ENCODE measurements around the gene GCSAM. TPM values are rescaled to one million over a fixed set of nuclear protein-coding genes. Genes with fewer than 3 reads are reported as not detected.

The GCSAM gene
- total RNA-seq, 2 donors from 2014 or later = 17.8 to 26.5 TPM

GRCh38 chr3:112136959-112137693, 4.1 kb upstream of the GCSAM start:
- Mint-ChIP-seq H3K9me3 (no peaks in the 10 kb centered on the region), H3K4me3 (peak overlapping the region in 1 of 2 donors; percentile 7), H3K27me3 (ENCODE audit: low read depth) (no peaks in the 10 kb centered on the region), H3K36me3 (ENCODE audit: insufficient read depth in 2 of 2) (peaks cover 0 to 2% of the 10 kb centered on the region in 2 donors), H3K4me1 (ENCODE audit: low read depth) (peaks cover 66% of the 10 kb centered on the region), H3K27ac (no peak overlapping the region)
- DNase-seq = peak in 1 of 2 donors; percentile 31
- no peak for ATAC-seq (replicated peaks in 1 of 2)

- Mint-ChIP-seq H3K36me3 (ENCODE audit: insufficient read depth in 2 of 2) (peaks cover 2% of the 10 kb centered on the region in 2 donors), H3K27me3 (ENCODE audit: low read depth) (no peaks in the 10 kb centered on the region), H3K4me1 (ENCODE audit: low read depth) (peaks cover 73% of the 10 kb centered on the region), H3K27ac (peak overlapping the region; percentile 54), H3K4me3 (peak overlapping the region; percentile 35 to 40), H3K9me3 (no peaks in the 10 kb centered on the region)
- ATAC-seq (replicated peaks in 1 of 2) (no peak), DNase-seq (no peak)
These were observed 3.0 kb upstream of the GCSAM start for GRCh38 chr3:112136046-112136445.

- Mint-ChIP-seq H3K27me3 (ENCODE audit: low read depth) (no peaks in the 10 kb centered on the region), H3K27ac (peak overlapping the region; percentile 81), H3K4me3 (peak overlapping the region; percentile 93 to 96), H3K4me1 (ENCODE audit: low read depth) (peaks cover 78% of the 10 kb centered on the region), H3K9me3 (no peaks in the 10 kb centered on the region), H3K36me3 (ENCODE audit: insufficient read depth in 2 of 2) (peaks cover 2 to 6% of the 10 kb centered on the region in 2 donors)
- ATAC-seq (replicated peaks in 1 of 2) (peak; percentile 18 to 20), DNase-seq (no peak)
These were observed 1.5 kb upstream of the GCSAM start for GRCh38 chr3:112134335-112135124.

- Mint-ChIP-seq H3K4me3 (peak overlapping the region; percentile 93 to 96), H3K9me3 (no peaks in the 10 kb centered on the region), H3K36me3 (ENCODE audit: insufficient read depth in 2 of 2) (peaks cover 4 to 6% of the 10 kb centered on the region in 2 donors), H3K4me1 (ENCODE audit: low read depth) (peaks cover 85% of the 10 kb centered on the region), H3K27me3 (ENCODE audit: low read depth) (no peaks in the 10 kb centered on the region), H3K27ac (peak overlapping the region; percentile 88)
- no peak for DNase-seq
- no peak for ATAC-seq (replicated peaks in 1 of 2)
These were observed 732 bp upstream of the GCSAM start for GRCh38 chr3:112133626-112134334.

- H3K9me3 Mint-ChIP-seq = no peaks in the 10 kb centered on the region
- H3K4me3 Mint-ChIP-seq = peak overlapping the region; percentile 93 to 96
- peaks cover 96% of the 10 kb centered on the region for H3K4me1 Mint-ChIP-seq (ENCODE audit: low read depth)
- no peak for DNase-seq
- H3K27me3 Mint-ChIP-seq (ENCODE audit: low read depth) = no peaks in the 10 kb centered on the region
- no peak for ATAC-seq (replicated peaks in 1 of 2)
- H3K27ac Mint-ChIP-seq = peak overlapping the region; percentile 88
- H3K36me3 Mint-ChIP-seq (ENCODE audit: insufficient read depth in 2 of 2) = peaks cover 4 to 6% of the 10 kb centered on the region in 2 donors
These were observed 494 bp downstream of the GCSAM start for GRCh38 chr3:112132554-112132953.

- H3K4me3 Mint-ChIP-seq = peak overlapping the region; percentile 93 to 96
- peaks cover 96% of the 10 kb centered on the region for H3K4me1 Mint-ChIP-seq (ENCODE audit: low read depth)
- H3K27ac Mint-ChIP-seq = peak overlapping the region; percentile 61
- no peaks in the 10 kb centered on the region for H3K9me3 Mint-ChIP-seq
- ATAC-seq (replicated peaks in 1 of 2) = no peak
- H3K36me3 Mint-ChIP-seq (ENCODE audit: insufficient read depth in 2 of 2) = peaks cover 4 to 6% of the 10 kb centered on the region in 2 donors
- no peak for DNase-seq
- no peaks in the 10 kb centered on the region for H3K27me3 Mint-ChIP-seq (ENCODE audit: low read depth)
These were observed 960 bp downstream of the GCSAM start for GRCh38 chr3:112132088-112132487.

GRCh38 chr3:112131111-112131510, 1.9 kb downstream of the GCSAM start:
- Mint-ChIP-seq H3K27me3 (ENCODE audit: low read depth) (no peaks in the 10 kb centered on the region), H3K36me3 (ENCODE audit: insufficient read depth in 2 of 2) (peaks cover 4 to 6% of the 10 kb centered on the region in 2 donors), H3K4me1 (ENCODE audit: low read depth) (peaks cover 96% of the 10 kb centered on the region), H3K9me3 (no peaks in the 10 kb centered on the region), H3K4me3 (peak overlapping the region; percentile 62 to 80), H3K27ac (peak overlapping the region; percentile 40)
- DNase-seq (no peak), ATAC-seq (replicated peaks in 1 of 2) (no peak)

GRCh38 chr3:112130638-112130993, 2.4 kb downstream of the GCSAM start:
- peaks cover 96% of the 10 kb centered on the region for H3K4me1 Mint-ChIP-seq (ENCODE audit: low read depth)
- peak overlapping the region; percentile 53 to 80 for H3K4me3 Mint-ChIP-seq

GRCh38 chr3:112129925-112130637, 3.0 kb downstream of the GCSAM start:
- Mint-ChIP-seq H3K9me3 (no peaks in the 10 kb centered on the region), H3K27ac (peak overlapping the region; percentile 73), H3K4me1 (ENCODE audit: low read depth) (peaks cover 92% of the 10 kb centered on the region), H3K4me3 (peak overlapping the region; percentile 56 to 80), H3K27me3 (ENCODE audit: low read depth) (no peaks in the 10 kb centered on the region), H3K36me3 (ENCODE audit: insufficient read depth in 2 of 2) (peaks cover 4 to 6% of the 10 kb centered on the region in 2 donors)
- ATAC-seq (replicated peaks in 1 of 2) (no peak), DNase-seq (no peak)

More at GRCh38 chr3:112130638-112130993, 2.4 kb downstream of the GCSAM start:
- DNase-seq = no peak
- Mint-ChIP-seq H3K27me3 (ENCODE audit: low read depth) (no peaks in the 10 kb centered on the region), H3K9me3 (no peaks in the 10 kb centered on the region), H3K36me3 (ENCODE audit: insufficient read depth in 2 of 2) (peaks cover 4 to 6% of the 10 kb centered on the region in 2 donors), H3K27ac (peak overlapping the region; percentile 73)
- no peak for ATAC-seq (replicated peaks in 1 of 2)

- Mint-ChIP-seq H3K27me3 (ENCODE audit: low read depth) (no peaks in the 10 kb centered on the region), H3K36me3 (ENCODE audit: insufficient read depth in 2 of 2) (peaks cover 4 to 6% of the 10 kb centered on the region in 2 donors), H3K27ac (peak overlapping the region; percentile 20), H3K4me3 (peak overlapping the region; percentile 53 to 56), H3K4me1 (ENCODE audit: low read depth) (peaks cover 82% of the 10 kb centered on the region), H3K9me3 (no peaks in the 10 kb centered on the region)
- ATAC-seq (replicated peaks in 1 of 2) (peak; percentile 74 to 78), DNase-seq (peak; percentile 57 to 60)
These were observed 4.0 kb downstream of the GCSAM start for GRCh38 chr3:112128843-112129727.

GRCh38 chr3:112127522-112128494, 5.2 kb downstream of the GCSAM start:
- H3K36me3 Mint-ChIP-seq (ENCODE audit: insufficient read depth in 2 of 2) = peaks cover 2 to 6% of the 10 kb centered on the region in 2 donors
- no peaks in the 10 kb centered on the region for H3K9me3 Mint-ChIP-seq
- H3K27ac Mint-ChIP-seq = peak overlapping the region; percentile 85
- no peak for DNase-seq
- peak; percentile 18 to 37 for ATAC-seq (replicated peaks in 1 of 2)
- no peaks in the 10 kb centered on the region for H3K27me3 Mint-ChIP-seq (ENCODE audit: low read depth)
- peak overlapping the region; percentile 53 to 56 for H3K4me3 Mint-ChIP-seq
- peaks cover 70% of the 10 kb centered on the region for H3K4me1 Mint-ChIP-seq (ENCODE audit: low read depth)
